ENCODE measurements around the gene ROS1. TPM values are rescaled to one million over a fixed set of nuclear protein-coding genes. Genes with fewer than 3 reads are reported as not detected.
A peak's percentile ranks its signal among the peaks of the same experiment; 100 is the strongest.
"Not testable (repeated sequence)": the region's sequence is repeated elsewhere in the genome, so short reads cannot be mapped to it uniquely, and the experiment has no call there.

The ROS1 gene
- total RNA-seq, 1 donor from 2014 or later = 0.14 TPM

DNA sequence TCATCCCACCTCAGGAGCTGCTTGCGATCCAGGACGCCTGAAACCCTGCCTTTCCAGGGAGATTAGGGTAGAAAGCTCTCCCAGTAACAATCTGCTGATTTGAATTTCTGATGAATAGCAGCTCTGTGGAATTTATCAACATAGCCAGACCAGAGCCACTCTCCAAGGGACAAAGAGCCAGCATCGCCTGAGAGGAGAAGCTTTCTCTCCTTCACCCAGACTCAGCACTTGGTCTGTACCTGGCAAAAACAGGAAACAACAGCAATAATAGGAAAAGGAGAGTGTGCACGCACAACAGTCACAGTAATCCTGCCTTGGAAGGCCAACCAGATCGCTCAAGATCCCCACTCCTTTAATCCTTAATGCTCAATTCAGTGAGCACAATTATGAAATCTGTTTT is 22.3 kb upstream of the ROS1 start:
- Mint-ChIP-seq H3K36me3 (ENCODE audit: insufficient read depth) (no peaks in the 10 kb centered on the region), H3K9me3 (ENCODE audit: low read depth) (no peaks in the 10 kb centered on the region), H3K27me3 (no peaks in the 10 kb centered on the region), H3K4me3 (ENCODE audit: low read depth) (no peak overlapping the region), H3K4me1 (ENCODE audit: low read depth) (peaks cover 33% of the 10 kb centered on the region), H3K27ac (no peak overlapping the region)
- DNase-seq (ENCODE audit: low spot score, unreplicated experiment) = no peak
- TF ChIP-seq, protein P1, sequence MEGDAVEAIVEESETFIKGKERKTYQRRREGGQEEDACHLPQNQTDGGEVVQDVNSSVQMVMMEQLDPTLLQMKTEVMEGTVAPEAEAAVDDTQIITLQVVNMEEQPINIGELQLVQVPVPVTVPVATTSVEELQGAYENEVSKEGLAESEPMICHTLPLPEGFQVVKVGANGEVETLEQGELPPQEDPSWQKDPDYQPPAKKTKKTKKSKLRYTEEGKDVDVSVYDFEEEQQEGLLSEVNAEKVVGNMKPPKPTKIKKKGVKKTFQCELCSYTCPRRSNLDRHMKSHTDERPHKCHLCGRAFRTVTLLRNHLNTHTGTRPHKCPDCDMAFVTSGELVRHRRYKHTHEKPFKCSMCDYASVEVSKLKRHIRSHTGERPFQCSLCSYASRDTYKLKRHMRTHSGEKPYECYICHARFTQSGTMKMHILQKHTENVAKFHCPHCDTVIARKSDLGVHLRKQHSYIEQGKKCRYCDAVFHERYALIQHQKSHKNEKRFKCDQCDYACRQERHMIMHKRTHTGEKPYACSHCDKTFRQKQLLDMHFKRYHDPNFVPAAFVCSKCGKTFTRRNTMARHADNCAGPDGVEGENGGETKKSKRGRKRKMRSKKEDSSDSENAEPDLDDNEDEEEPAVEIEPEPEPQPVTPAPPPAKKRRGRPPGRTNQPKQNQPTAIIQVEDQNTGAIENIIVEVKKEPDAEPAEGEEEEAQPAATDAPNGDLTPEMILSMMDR (IDR thresholded peaks at IDR 0.05; ENCODE audit: unreplicated experiment) = no peak

DNA sequence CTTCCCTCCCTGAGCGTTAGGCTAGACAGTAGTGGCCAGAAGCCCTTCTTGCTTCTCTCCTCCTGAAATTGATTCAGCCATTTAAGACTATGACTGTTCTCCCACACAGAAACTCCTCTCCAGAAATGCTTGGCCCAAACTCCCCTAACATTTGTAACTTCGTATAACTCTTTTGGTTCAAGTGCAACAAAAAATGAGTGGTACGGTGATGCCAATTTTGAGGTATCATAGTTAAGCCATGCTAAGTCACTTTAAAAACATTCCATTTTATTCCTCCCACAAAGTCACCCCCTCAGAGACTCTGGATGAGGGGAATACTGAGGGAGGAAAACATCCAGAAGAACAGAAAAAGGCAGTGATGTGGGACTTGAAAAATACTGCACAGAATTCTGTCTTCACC is 21.1 kb upstream of the ROS1 start:
- Mint-ChIP-seq H3K4me3 (ENCODE audit: low read depth) (no peak overlapping the region), H3K36me3 (ENCODE audit: insufficient read depth) (no peaks in the 10 kb centered on the region), H3K4me1 (ENCODE audit: low read depth) (peaks cover 31% of the 10 kb centered on the region), H3K27me3 (no peaks in the 10 kb centered on the region), H3K27ac (peak overlapping the region; percentile 2), H3K9me3 (ENCODE audit: low read depth) (no peaks in the 10 kb centered on the region)
- no peak for DNase-seq (ENCODE audit: low spot score, unreplicated experiment)
- TF ChIP-seq, protein P1 (IDR thresholded peaks at IDR 0.05; ENCODE audit: unreplicated experiment) = no peak

DNA sequence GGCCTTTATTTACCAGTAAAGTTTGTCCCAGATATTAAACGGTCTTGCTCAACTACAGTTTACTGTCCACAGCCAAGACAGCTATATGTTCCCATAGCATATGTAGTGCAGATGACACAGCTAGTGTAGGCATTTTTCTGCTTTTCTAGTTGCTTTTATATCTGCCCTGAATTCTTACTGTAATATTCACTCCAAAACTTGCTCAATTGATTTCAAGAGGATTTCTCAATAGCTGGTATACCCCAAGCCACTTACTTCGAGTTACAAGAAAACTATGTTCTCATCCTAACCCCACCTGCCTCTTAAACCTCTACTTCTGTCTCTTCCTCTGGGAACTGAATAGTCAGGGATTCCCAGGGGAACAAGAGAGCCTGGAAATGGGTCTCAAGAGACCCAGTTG is 18.9 kb upstream of the ROS1 start:
- Mint-ChIP-seq H3K27me3 (no peaks in the 10 kb centered on the region), H3K36me3 (ENCODE audit: insufficient read depth) (peaks cover 2% of the 10 kb centered on the region), H3K4me3 (ENCODE audit: low read depth) (no peak overlapping the region), H3K27ac (no peak overlapping the region), H3K4me1 (ENCODE audit: low read depth) (peaks cover 11% of the 10 kb centered on the region), H3K9me3 (ENCODE audit: low read depth) (peaks cover 2% of the 10 kb centered on the region)
- TF ChIP-seq, protein P1 (IDR thresholded peaks at IDR 0.05; ENCODE audit: unreplicated experiment) = no peak
- no peak for DNase-seq (ENCODE audit: low spot score, unreplicated experiment)

DNA sequence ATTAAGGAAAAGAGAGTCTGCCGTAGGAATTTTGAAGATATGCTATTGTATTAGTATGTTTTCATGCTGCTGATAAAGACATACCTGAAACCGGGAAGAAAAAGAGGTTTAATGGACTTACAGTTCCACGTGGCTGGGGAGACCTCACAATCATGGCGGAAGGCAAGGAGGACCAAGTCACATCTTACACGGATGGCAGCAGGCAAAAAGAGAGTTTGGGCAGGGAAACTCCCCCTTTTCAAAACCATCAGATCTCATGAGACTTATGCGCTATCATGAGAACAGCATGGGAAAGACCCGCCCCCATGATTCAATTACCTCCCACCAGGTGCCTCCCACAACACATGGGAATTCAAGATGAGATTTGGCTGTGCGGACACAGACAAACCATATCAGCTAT is 16.6 kb upstream of the ROS1 start:
- H3K27ac Mint-ChIP-seq; H3K36me3 Mint-ChIP-seq (ENCODE audit: insufficient read depth); H3K4me1 Mint-ChIP-seq (ENCODE audit: low read depth); H3K9me3 Mint-ChIP-seq (ENCODE audit: low read depth); H3K27me3 Mint-ChIP-seq; H3K4me3 Mint-ChIP-seq (ENCODE audit: low read depth); DNase-seq (ENCODE audit: low spot score, unreplicated experiment): not testable (repeated sequence)

DNA sequence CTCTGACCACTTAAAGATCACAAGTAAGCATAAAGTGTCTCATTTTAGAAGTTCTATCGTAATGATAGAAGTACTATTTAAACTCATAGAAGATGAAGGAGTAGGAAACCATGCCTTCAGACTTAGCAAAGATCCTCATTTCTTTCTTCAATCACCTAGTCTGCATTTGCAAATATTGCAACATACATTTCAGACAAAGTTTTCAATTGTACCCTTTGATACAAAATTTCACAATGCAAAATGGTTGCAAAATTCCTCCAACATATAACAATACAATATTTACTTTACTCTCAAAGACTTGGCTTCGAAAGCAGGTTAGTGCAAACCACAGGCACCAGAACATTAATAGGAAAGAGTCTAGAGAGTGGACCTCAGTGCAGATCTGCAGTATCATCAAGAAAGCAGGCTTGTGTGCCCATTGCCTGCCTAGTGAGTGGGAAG is 16.1 kb upstream of the ROS1 start:
- no peak overlapping the region for H3K27ac Mint-ChIP-seq
- TF ChIP-seq, protein P1 (IDR thresholded peaks at IDR 0.05; ENCODE audit: unreplicated experiment) = no peak
- no peak overlapping the region for H3K4me3 Mint-ChIP-seq (ENCODE audit: low read depth)
- H3K36me3 Mint-ChIP-seq (ENCODE audit: insufficient read depth) = peaks cover 4% of the 10 kb centered on the region
- no peaks in the 10 kb centered on the region for H3K4me1 Mint-ChIP-seq (ENCODE audit: low read depth)
- no peak for DNase-seq (ENCODE audit: low spot score, unreplicated experiment)
- peaks cover 6% of the 10 kb centered on the region for H3K9me3 Mint-ChIP-seq (ENCODE audit: low read depth)
- no peaks in the 10 kb centered on the region for H3K27me3 Mint-ChIP-seq

DNA sequence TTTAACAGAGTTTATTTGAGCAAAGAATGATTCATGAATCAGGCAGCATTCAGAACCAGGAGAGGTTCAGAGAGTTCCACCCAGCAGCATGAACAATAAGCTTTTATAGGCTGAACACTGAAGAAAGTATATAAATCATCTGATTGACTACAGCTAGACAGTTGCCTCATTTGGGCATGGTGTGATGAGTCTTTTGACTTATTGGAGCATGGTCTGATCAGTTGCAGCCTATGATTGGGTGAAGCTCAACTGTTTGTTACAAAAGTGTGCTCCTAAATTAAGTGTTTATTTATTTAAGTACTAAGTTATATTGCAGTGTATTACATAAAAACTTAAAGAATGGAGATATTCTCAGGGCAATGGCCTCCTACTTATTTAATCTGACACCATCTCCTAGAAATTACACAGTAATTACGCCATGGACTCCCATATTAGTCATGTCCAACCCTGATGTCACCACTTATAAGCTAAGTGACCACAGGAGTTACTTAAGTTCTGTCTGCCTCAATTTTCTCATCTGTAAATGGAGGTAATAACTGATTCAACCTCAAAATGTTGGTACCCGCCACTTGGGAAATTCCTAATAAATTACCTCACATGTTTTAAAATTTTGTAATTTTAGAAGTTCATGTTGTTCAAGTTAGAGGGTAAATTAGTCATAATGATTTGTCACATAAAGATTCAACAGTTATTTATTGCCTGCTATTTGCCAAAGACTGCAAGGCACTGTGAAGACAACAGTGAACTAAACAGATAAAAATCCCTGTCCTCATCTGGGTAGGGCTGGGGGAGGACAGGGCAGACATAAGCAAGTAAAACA is 15.2 kb upstream of the ROS1 start:
- TF ChIP-seq, protein P1 (IDR thresholded peaks at IDR 0.05; ENCODE audit: unreplicated experiment) = no peak
- H3K4me1 Mint-ChIP-seq (ENCODE audit: low read depth) = no peaks in the 10 kb centered on the region
- DNase-seq (ENCODE audit: low spot score, unreplicated experiment) = no peak
- H3K9me3 Mint-ChIP-seq (ENCODE audit: low read depth) = peaks cover 11% of the 10 kb centered on the region
- no peak overlapping the region for H3K27ac Mint-ChIP-seq
- H3K4me3 Mint-ChIP-seq (ENCODE audit: low read depth) = no peak overlapping the region
- H3K27me3 Mint-ChIP-seq = no peaks in the 10 kb centered on the region
- peaks cover 4% of the 10 kb centered on the region for H3K36me3 Mint-ChIP-seq (ENCODE audit: insufficient read depth)
